ENCODE data around the gene TEX11.

DNA sequence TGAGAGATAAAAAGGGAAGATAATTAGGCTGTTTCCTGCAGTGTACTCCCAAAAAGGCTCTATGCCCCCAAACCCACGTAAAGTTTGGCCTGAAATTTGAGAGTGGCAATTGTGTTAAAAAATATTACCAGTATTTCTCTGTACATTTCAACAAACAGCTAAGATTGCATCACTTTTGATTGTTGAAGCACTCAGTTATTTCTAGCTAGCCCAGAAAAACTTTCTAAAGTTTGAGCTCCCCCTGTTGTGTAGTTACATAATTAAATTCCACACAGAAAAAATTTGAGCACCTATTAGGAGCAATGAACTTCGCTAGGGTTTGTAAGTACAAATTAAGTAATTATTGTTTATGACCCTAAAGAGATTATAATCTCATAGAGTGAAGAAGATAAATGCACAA, 354.4 kb downstream of the TEX11 start:
- TF ChIP-seq CTCF (optimal IDR thresholded peaks at IDR 0.05 in 1 of 3, IDR thresholded peaks at IDR 0.05 in 1 of 3, conservative IDR thresholded peaks at IDR 0.05 in 1 of 3; ENCODE audit: extremely low read depth in 1 of 3, insufficient read depth in 2 of 3, low read length in 3 of 3) (no peak), EZH2 (IDR thresholded peaks at IDR 0.05; ENCODE audit: low read length) (no peak)
